Measurements from ENCODE around the gene KLHL2.

DNA sequence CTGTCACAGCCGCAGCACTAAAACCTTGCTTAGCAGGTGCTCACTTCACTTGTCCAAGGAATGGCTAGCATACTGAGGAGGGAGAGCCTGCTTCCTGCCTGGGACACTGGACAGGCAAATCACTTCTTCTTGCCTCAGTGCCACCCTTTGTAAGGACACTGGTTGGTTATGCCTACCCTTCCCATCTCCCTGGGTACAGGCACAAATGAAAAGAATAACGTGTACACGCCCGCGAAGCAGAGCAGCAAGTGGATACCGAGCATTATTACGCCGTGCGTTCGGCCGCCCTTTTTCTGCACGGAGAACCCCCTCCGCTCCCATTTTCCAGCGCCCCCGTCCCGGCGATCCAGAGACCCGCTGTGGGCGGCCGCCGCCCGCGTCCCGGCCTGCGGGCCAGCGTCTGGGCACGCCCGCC is 338 bp upstream of the KLHL2 start:
- no peak for TF ChIP-seq EP300 (IDR thresholded peaks at IDR 0.05; ENCODE audit: low read depth in 2 of 2, low read length in 2 of 2)
- no peak for TF ChIP-seq EP300 (CRISPR knock-in tag; IDR thresholded peaks at IDR 0.05; ENCODE audit: borderline replicate concordance)
- no peak for TF ChIP-seq RFXANK (CRISPR knock-in tag; IDR thresholded peaks at IDR 0.05)
- no peak for TF ChIP-seq CREB1 (IDR thresholded peaks at IDR 0.05)
- TF ChIP-seq CREB1 (CRISPR knock-in tag; IDR thresholded peaks at IDR 0.05): no peak
- no peak for TF ChIP-seq YY1 (IDR thresholded peaks at IDR 0.05; ENCODE audit: insufficient read depth, insufficient replicate concordance, low read depth, low read length)
- TF ChIP-seq CAMTA2 (CRISPR knock-in tag; IDR thresholded peaks at IDR 0.05; ENCODE audit: borderline replicate concordance): no peak
- TF ChIP-seq, protein P1, sequence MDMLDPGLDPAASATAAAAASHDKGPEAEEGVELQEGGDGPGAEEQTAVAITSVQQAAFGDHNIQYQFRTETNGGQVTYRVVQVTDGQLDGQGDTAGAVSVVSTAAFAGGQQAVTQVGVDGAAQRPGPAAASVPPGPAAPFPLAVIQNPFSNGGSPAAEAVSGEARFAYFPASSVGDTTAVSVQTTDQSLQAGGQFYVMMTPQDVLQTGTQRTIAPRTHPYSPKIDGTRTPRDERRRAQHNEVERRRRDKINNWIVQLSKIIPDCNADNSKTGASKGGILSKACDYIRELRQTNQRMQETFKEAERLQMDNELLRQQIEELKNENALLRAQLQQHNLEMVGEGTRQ (IDR thresholded peaks at IDR 0.05; ENCODE audit: low read depth, low read length): no peak
- TF ChIP-seq, protein P1 (CRISPR knock-in tag; IDR thresholded peaks at IDR 0.05; ENCODE audit: borderline replicate concordance): no peak
- no peak for TF ChIP-seq CHD2 (IDR thresholded peaks at IDR 0.05; ENCODE audit: low read depth, low read length)
